ENCODE measurements around the gene AKAP10.
"Not testable (repeated sequence)": the region's sequence is repeated elsewhere in the genome, so short reads cannot be mapped to it uniquely, and the experiment has no call there.

Gene AKAP10

DNA sequence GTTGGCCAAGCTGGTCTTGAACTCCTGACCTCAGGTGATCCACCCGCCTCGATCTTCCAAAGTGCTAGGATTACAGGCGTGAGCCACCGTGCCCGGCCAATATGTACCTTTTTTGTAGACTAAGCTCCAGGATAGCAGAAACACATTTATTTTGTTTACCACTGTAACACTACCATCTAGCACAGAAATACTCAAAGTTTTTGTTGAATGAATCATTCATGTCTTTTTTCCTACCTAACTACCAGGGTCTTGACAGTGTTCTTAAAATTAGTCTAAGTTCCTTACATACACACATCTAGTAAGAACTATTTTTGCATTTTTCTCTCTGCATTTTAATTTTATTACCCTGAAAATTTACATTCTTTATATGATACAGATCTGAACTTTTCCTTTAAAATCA lies 44.4 kb downstream of the AKAP10 start:
- DNase-seq (ENCODE audit: low read depth in 2 of 2), result no peak

DNA sequence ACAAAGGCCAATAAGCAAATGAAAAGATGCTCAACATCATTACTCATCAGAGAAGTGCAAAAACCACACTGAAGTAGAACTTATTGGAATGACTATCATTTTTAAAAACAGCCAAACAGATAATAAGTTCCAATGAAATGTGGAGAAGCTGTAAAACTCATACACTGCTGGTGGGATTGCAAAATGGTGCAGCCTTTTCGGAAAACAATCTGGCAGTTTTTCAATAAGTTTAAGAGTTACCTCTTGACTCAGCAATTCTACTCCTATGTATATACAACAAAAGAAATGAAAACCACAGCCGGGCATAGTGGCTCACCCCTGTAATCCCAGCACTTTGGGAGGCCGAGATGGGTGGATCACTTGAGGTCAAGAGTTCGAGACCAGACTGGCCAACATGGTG lies 49.3 kb downstream of the AKAP10 start:
- no peak for DNase-seq (ENCODE audit: low read depth in 2 of 2)

GRCh38 chr17:19915245-19915978 lies 62.2 kb downstream of the AKAP10 start:
- DNase-seq (ENCODE audit: low read depth in 2 of 2), result no peak

- DNase-seq (ENCODE audit: low read depth in 2 of 2), result no peak
These were observed 66.6 kb downstream of the AKAP10 start for GRCh38 chr17:19911033-19911432.

- no peak for DNase-seq (ENCODE audit: low read depth in 2 of 2)
These were observed 68.5 kb downstream of the AKAP10 start for GRCh38 chr17:19909139-19909538.

- DNase-seq (ENCODE audit: low read depth in 2 of 2), result no peak
These were observed 72.1 kb downstream of the AKAP10 start for GRCh38 chr17:19905502-19905901.

DNA sequence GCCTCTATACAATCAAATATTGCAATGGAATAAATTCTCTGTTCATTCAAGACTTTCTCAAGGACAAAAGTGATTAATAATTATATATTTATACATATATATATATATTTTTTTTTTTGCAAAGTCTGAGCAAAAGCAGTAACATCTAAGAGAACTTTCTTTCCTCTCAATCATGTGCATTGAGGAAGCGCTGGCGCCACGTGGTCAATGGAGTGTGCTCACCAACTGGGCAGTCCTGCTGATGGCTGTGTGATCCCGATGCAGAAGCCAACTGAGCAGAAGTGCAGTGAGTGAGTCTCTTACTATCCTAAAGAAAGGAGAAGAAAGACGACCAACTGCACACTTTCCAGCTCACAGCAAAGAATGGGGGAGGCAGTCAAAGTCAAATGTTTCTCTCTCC lies 72.7 kb downstream of the AKAP10 start:
- DNase-seq (ENCODE audit: low read depth in 2 of 2), result no peak

DNA sequence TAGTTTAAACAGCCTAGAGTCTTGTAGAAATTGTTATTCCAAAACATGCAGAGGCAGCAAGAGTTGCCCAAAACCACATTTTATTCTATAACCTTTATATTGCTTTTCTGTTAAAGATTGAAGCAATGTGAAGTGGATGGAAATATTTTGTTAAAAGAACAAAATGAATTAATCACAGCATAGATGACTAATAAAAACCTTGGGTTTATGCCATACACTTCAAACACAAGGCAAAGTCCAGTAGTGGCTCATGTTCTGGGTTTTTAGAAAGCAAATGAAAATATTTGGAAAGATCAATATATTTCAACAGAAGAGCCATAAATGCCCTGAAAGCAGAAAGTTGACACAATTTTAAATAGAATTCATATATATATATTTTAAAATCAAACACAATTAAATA lies 73.2 kb downstream of the AKAP10 start:
- DNase-seq (ENCODE audit: low read depth in 2 of 2), result no peak

DNA sequence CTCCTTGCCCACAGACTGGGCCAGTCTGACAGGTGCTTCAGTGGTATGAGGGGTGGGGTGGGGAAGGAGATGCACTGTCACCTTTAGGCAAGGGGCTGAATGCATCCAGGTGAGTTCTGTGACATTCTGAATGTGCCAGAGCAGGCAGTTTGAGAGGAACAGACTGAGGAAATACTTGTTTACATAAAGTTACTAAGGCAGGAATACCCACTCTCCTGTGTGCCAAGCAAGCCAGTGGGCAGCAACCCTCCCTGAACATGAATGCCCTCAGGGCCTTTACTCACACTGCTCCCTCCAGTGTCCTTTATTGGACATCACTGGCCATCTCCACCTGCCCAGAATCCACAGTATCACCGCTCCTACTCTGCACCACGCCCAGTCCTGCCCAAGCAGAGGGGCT lies 76.8 kb downstream of the AKAP10 start:
- DNase-seq (ENCODE audit: low read depth in 2 of 2), result no peak

GRCh38 chr17:19897903-19898302 lies 79.7 kb downstream of the AKAP10 start:
- no peak for DNase-seq (ENCODE audit: low read depth in 2 of 2)

GRCh38 chr17:19897090-19897837 lies 80.4 kb downstream of the AKAP10 start:
- no peak for DNase-seq (ENCODE audit: low read depth in 2 of 2)

DNA sequence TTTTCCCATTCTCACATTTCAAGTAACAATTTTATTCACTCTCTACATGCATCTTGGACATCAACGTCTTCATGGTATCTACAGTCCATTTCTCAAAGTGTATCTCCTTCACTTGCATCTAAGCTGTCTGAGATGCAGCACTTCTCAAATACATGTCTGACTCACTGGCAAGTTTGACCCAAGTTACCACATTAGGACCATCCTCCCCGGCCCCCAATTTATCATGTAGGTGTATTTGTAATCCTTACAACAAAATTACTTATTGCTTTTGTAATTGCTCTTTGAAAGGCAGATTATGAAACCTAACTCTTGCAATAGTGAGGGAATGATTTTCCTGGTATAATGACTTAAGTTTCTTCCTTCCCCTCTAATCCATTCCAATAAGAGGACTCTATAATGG lies 80.9 kb downstream of the AKAP10 start:
- DNase-seq (ENCODE audit: low read depth in 2 of 2), result no peak

DNA sequence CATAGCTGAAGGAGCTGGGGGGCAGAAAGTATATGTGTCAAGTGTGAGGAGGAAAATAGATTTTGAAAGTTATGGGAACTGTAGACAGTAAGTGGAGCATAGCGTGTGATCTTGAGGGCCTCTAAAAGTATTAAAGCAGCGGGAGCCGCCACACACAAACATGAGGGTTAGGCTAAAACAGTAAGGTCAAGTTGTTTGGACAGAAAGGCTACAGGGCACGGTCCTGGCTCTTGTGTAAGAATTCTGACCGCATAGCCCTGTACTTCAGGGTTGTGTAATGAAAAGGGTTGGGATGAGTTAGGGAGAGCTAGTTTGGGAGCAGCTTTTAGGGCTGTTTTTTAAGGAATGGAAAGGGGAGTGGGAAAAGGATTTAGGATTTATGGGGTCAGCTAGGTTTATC lies 87.1 kb downstream of the AKAP10 start:
- not testable (repeated sequence) for DNase-seq (ENCODE audit: low read depth in 2 of 2)

- DNase-seq (ENCODE audit: low read depth in 2 of 2), result not testable (repeated sequence)
These were observed 87.6 kb downstream of the AKAP10 start for GRCh38 chr17:19890001-19890400.

GRCh38 chr17:19886116-19886515 lies 91.5 kb downstream of the AKAP10 start:
- no peak for DNase-seq (ENCODE audit: low read depth in 2 of 2)

DNA sequence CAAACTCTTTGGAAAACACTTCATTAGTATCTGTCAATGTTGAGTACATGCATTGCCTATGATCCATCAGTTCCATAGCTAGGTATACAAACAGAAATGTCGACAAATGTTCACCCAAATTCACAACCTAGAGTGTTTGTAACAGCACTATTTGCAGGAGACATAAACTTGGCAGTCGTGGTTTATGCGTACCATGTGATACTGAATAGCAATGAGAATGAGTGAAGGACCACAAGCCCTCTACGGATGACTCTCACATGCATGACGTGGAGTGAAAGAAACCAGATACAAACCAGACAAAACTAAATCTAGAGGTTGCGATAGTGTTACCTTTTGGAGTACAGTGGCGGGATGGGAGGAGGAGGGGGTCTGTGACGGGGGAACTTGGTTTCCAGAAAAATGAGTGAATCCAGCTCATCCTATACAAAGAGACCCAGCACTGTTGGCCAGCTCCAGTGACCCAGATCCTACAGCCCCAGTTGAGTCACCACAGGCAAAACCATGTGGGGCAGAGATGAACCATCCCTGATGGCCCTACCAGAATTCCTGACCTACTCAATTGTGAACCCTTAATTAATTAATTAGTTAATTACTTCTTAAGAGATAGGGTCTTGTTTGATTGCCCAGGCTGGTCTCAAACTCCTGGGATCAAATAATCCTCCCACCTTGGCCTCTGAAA lies 94.0 kb downstream of the AKAP10 start:
- no peak for DNase-seq (ENCODE audit: low read depth in 2 of 2)

- no peak for DNase-seq (ENCODE audit: low read depth in 2 of 2)
These were observed 97.2 kb downstream of the AKAP10 start for GRCh38 chr17:19880393-19880792.

DNA sequence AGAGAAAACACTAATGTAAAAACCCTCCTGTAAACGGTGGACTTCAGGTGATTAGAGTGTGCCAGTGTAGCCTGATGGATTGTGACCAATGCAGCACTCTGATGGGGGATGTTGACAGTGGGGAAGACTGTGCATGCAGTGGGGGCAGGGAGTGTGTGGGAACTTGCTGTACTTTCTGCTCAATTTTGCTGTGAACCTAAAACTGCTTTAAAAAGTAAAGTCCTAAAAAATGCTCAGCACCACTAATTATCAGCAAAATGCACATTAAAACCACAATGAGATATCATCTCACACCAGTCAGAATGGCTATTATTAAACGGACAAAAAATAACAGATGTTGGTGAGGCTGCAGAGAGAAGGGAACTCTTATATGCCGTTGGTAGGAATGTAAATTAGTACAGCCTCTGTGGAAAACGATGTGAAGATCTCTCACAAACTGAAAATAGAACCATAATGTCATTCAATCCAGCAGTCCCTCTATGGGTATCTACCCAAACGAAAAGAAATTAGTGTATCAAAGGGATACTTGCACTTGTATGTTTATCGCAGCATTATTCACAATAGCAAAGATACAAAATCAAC lies 100.2 kb downstream of the AKAP10 start:
- no peak for DNase-seq (ENCODE audit: low read depth in 2 of 2)

DNA sequence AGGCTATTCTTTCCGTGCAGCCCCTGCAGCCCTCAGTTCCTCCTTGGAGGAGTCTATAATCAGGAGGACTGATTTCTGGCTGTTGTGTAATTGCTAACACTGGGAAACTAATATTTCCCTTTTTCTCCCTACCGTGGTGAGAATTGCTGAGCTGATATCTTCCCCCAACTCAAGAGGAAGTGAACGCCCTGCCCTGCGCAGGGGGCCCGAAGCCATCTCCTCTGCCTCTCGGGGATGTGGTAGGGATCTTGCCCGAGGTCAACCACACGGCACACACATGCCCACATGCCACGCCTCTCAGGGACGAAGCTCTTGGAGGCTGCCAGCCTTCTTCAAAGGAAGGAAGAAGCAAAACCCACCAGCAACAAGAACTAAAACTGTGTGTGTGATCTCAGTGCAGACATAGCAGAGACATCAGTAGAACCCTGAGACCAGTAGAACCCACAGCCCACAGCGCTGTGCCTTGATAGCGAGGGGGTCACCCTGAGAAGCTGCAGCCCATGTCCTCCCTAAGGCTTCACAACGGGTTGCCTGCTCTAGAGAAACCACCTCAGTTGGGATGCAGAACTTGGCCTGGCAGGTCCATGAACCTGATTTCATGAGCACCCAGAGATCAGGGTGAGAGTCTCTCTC lies 101.0 kb downstream of the AKAP10 start:
- no peak for DNase-seq (ENCODE audit: low read depth in 2 of 2)

DNA sequence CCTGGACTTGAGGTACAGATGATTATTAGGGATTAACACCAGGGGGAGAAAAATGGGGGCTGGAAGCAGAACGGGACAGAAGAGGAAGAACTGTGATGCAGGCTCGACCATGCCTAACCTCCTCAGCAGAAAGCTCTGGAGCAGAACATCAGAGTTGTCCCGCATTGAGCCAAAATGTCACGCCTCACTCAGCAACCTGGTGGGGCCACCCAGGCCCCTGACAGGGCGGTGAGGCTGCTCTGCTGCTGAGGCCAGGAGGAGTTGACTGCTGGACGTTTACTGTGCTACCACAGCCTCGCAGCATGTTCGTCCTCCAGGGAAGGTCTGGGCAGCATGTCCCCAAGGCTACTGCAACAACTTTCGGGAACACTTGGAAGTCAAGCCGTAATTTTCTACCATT lies 103.4 kb downstream of the AKAP10 start:
- no peak for DNase-seq (ENCODE audit: low read depth in 2 of 2)

GRCh38 chr17:19873346-19873745 lies 104.3 kb downstream of the AKAP10 start:
- no peak for DNase-seq (ENCODE audit: low read depth in 2 of 2)

DNA sequence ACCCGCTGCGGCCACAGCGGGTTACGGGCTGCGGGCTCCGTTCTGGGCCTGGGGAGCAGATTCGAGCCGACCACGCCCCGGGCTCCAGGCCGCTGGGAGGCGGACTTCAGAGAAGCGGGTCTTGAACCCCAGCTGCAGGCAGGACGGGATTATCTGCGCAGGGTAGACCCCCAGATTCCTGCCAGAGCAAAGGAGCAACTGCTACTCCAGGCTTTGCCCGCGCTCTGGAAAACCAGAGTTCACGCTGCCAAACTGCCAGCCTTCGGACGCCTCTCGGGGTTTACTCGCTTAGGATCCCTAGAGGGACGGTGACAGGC lies 109.6 kb downstream of the AKAP10 start:
- DNase-seq (ENCODE audit: low read depth in 2 of 2), result no peak

Measured in stimulated activated CD4-positive, alpha-beta T cell treated with anti-CD3 and anti-CD28 coated beads, Interleukin-15, amount 100 ng/mL, for 48 hours (primary cell).